Stimulated activated CD8-positive, alpha-beta memory T cell treated with anti-CD3 and anti-CD28 coated beads, Interleukin-2, amount 100 ng/mL, for 48 hours (primary cell): Measurements from ENCODE around the gene CREG1.

Source experiments
- DNase-seq, 2 donors: peaks; one replicate each; pipeline ENCODE4 v3.0.0-alpha.2; 2020; ENCODE audit warnings: low read depth in 2 of 2

The CREG1 gene

GRCh38 chr1:167507719-167508118 lies 45.8 kb downstream of the CREG1 start:
- DNase-seq: no peak

GRCh38 chr1:167504467-167504827 lies 49.1 kb downstream of the CREG1 start:
- DNase-seq: no peak

GRCh38 chr1:167503626-167504466 lies 49.7 kb downstream of the CREG1 start:
- DNase-seq: no peak

GRCh38 chr1:167502719-167503462 lies 50.7 kb downstream of the CREG1 start:
- DNase-seq: no peak

GRCh38 chr1:167502192-167502551 lies 51.4 kb downstream of the CREG1 start:
- no peak for DNase-seq

- DNase-seq: no peak
Measured at GRCh38 chr1:167501515-167502191, 51.9 kb downstream of the CREG1 start.

- no peak for DNase-seq
Measured at GRCh38 chr1:167500283-167500860, 53.2 kb downstream of the CREG1 start.

- no peak for DNase-seq
Measured at GRCh38 chr1:167499664-167500101, 53.9 kb downstream of the CREG1 start.

GRCh38 chr1:167499106-167499505 lies 54.5 kb downstream of the CREG1 start:
- DNase-seq: no peak

GRCh38 chr1:167496797-167497619 lies 56.6 kb downstream of the CREG1 start:
- DNase-seq: no peak

GRCh38 chr1:167493372-167493771 lies 60.2 kb downstream of the CREG1 start:
- DNase-seq: no peak

GRCh38 chr1:167492481-167492910 lies 61.1 kb downstream of the CREG1 start:
- no peak for DNase-seq

GRCh38 chr1:167491586-167492461 lies 61.7 kb downstream of the CREG1 start:
- no peak for DNase-seq
